Upper lobe of left lung (tissue), 4 donors: ENCODE data around the gene MLLT1.

Experiments
- CTCF ChIP-seq, 6 experiments: fragments of 450-650 bp in 4 of 6; fragments of 200-600 bp in 2 of 6; sonication (generic) in 2 of 6; IDR thresholded peaks; one replicate each; pipeline ENCODE4 v1.5.1; 2016 to 2019; ENCODE audit warnings: antibody characterized with exemption in 6 of 6
- EP300 ChIP-seq, 4 donors: sonication (generic); formaldehyde crosslinking; IDR thresholded peaks; one replicate each; pipeline ENCODE4 v1.5.1; 2017; ENCODE audit warnings: antibody characterized with exemption in 4 of 4, control low read depth in 2 of 4
- POLR2A ChIP-seq, 4 donors: fragments of 450-650 bp; IDR thresholded peaks; one replicate each; pipeline ENCODE4 v1.5.1; 2016 to 2017; ENCODE audit warnings: antibody characterized with exemption in 4 of 4, mild to moderate bottlenecking in 2 of 4

GRCh38 chr19:6221878-6222746 is 57.7 kb downstream of the MLLT1 start:
- no peak for TF ChIP-seq CTCF (IDR thresholded peaks at IDR 0.05)
- TF ChIP-seq POLR2A (IDR thresholded peaks at IDR 0.05) = no peak
- TF ChIP-seq EP300 (IDR thresholded peaks at IDR 0.05) = no peak
